Stimulated activated CD4-positive, alpha-beta T cell treated with anti-CD3 and anti-CD28 coated beads, Interleukin-1b, Interleukin-23, amount 100 ng/mL, for 48 hours (primary cell): ENCODE data around the gene DST.

Source experiments
- DNase-seq: peaks from one replicate; pipeline ENCODE4 v3.0.0-alpha.2; 2020

Gene DST

GRCh38 chr6:56660381-56660730 is 17.7 kb upstream of the DST start:
- no peak for DNase-seq

- no peak for DNase-seq
Observed at GRCh38 chr6:56659721-56660380, 17.2 kb upstream of the DST start.

GRCh38 chr6:56658326-56658725 is 15.6 kb upstream of the DST start:
- DNase-seq = no peak

- no peak for DNase-seq
Observed at GRCh38 chr6:56657354-56657753, 14.7 kb upstream of the DST start.

- no peak for DNase-seq
Observed at GRCh38 chr6:56656466-56656865, 13.8 kb upstream of the DST start.

- no peak for DNase-seq
Observed at GRCh38 chr6:56655996-56656395, 13.3 kb upstream of the DST start.

- DNase-seq = no peak
Observed at GRCh38 chr6:56655249-56655648, 12.6 kb upstream of the DST start.

- DNase-seq = no peak
Observed at GRCh38 chr6:56652994-56653393, 10.3 kb upstream of the DST start.

GRCh38 chr6:56652231-56652630 is 9.5 kb upstream of the DST start:
- DNase-seq = no peak

- no peak for DNase-seq
Observed at GRCh38 chr6:56650191-56650590, 7.5 kb upstream of the DST start.

GRCh38 chr6:56649782-56650181 is 7.1 kb upstream of the DST start:
- no peak for DNase-seq

- no peak for DNase-seq
Observed at GRCh38 chr6:56649053-56649769, 6.5 kb upstream of the DST start.

- DNase-seq = no peak
Observed at GRCh38 chr6:56647172-56647762, 4.6 kb upstream of the DST start.

- DNase-seq = no peak
Observed at GRCh38 chr6:56644366-56644765, 1.7 kb upstream of the DST start.

GRCh38 chr6:56643379-56644089 is 845 bp upstream of the DST start:
- no peak for DNase-seq

- no peak for DNase-seq
Observed at GRCh38 chr6:56640374-56640773, 2.3 kb downstream of the DST start.

GRCh38 chr6:56638760-56639159 is 3.9 kb downstream of the DST start:
- DNase-seq = no peak

GRCh38 chr6:56637640-56638039 is 5.0 kb downstream of the DST start:
- no peak for DNase-seq

- no peak for DNase-seq
Observed at GRCh38 chr6:56628105-56628504, 14.6 kb downstream of the DST start.

GRCh38 chr6:56625356-56625755 is 17.3 kb downstream of the DST start:
- DNase-seq = no peak

- no peak for DNase-seq
Observed at GRCh38 chr6:56624728-56625069, 18.0 kb downstream of the DST start.

GRCh38 chr6:56624046-56624727 is 18.5 kb downstream of the DST start:
- DNase-seq = no peak

GRCh38 chr6:56620229-56620868 is 22.3 kb downstream of the DST start:
- no peak for DNase-seq
